Stimulated activated CD4-positive, alpha-beta T cell treated with anti-CD3 and anti-CD28 coated beads, Interleukin-12 subunit alpha, Interleukin-12 subunit beta, amount 100 ng/mL, for 48 hours (primary cell): ENCODE results near the gene NPBWR2.

Experiments
- DNase-seq, 3 donors: peaks; one replicate each; pipeline ENCODE4 v3.0.0-alpha.2; 2020; ENCODE audit warnings: low read depth in 2 of 3, low spot score in 1 of 3

NPBWR2 gene

DNA sequence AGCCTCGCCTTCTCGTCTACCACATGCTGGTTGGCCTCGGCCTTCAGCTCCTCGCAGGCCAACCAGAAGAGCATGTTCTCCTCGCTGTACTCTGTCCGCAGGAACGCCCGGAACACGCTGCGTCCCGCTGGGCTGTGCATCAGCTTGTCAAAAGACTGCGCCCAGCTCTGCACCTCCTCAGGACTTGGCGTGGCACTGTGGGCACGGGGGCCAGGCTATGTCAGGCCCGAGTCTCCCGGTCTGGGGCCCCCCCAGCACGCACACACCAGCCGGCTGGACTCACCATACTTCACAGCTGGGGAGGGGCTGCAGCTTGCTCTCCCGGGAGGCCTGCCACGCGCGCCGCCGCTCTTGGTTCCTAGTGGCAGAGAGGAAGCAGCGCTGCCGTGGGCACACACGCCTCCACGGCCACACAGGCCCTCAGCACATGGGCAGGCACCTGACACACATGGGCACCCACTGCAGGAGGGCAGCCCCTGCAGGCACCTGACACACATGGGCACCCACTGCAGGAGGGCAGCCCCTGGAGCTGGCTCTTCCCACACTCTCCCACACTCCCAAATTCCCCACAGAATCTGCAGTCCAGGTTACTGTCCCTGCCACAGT lies 33.1 kb downstream of the NPBWR2 start:
- no peak for DNase-seq

DNA sequence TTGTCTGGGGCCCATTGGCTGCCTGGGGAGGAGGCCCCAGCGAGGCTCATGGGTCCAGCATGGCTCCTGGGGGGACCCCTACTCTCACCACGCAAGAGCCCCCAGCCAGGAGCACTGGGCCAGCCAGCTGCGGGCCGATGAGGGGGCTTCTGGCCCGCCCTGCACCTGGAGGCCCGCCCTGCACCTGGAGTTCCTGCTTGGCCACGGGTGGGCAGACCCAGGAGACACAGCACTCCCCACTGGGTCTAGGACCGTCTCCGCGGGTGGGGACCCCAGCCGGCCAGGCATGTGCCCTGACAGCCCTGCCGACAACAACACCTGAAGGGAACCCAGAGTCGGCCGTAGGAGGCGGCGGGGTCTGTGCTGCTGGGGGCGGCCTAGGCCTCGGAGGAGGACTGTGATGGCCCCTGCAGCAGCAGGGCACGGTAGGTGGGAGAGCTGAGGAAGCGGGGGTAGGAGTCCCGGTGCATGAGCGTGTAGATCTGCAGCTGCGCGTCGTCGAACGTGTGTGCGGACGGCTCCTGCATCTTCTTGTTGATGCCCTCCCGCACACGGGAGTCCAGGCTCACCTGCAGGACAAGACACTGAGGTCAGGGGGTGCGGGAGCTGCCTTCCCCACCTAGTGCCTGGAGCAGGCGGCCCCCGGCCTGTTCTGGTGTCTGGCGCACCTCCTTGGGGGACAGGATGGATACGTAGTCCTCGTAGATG lies 33.7 kb downstream of the NPBWR2 start:
- DNase-seq, result no peak

DNA sequence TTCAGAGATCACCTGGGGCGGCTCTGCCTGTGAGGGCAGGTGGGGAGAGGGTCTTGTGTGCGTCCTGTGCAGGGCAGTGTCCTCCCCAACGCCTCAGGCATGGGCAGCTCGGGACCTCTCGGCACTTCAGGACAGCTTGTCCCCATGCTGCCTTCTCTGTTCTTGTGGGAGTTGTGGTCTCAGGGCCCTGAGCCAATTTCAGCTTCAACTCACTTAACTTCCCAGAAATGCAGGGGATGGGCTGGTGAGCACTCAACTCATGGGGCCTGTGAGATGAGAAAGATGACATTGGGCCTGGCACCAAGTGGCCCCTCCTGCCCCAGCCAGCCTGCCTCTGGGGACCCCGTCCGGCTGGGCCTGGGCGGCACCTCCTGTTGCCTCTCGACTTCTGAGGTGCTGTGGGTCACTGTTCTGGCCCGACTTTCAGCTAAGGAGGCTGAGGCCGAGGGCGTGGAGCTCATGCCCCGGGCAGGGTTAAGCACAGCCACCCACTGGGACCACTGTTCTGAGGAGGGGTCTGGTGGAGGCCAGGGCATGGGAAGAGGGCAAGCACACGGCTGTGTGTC lies 34.8 kb downstream of the NPBWR2 start:
- no peak for DNase-seq

DNA sequence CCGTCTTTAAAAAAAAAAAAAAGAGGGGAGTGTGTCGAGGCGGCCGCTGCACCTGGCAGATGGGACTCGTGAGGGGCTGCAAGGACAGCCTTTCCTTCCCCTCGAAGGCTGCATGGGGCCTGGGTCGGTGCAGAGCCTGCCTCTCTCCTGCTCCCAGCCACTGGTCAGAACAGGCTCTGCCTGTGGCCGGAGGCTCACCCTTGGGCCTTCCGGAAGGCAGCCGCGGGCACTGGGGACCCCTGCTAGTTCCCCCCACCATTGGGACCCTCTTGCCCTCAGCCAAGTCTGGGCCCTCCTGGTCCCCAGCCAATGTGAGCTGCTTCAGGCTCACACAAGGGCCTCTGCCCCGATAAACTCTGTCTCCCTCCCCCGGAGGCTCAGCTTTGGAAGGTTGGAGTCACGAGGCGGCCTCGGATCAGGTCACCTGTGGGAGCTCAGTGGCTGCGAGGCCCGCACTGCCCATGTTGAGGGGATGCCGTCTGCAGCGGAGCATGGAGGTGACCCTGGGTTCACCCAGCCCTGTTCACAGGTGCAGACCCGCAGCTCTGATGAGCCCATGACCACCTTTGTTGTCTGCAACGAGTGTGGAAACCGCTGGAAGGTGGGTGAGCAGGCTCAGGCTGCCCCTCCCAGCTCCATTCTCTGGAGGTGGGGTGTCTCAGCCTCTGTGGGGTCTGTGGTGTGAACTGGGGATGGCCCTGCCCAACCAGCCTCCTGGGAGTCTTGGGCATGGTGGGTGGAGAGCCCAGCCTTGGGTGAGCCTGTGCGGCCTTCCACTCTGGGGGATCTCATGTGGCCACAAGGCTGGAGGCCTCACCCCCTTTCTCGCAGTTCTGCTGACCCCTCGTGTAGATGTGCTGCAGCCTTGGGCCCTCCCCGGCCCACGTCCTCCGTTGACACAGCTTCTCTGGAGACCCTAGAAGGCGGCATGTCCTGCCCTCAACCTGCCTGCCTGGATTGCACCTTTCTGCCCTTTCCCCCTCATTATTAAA lies 35.7 kb downstream of the NPBWR2 start:
- no peak for DNase-seq

DNA sequence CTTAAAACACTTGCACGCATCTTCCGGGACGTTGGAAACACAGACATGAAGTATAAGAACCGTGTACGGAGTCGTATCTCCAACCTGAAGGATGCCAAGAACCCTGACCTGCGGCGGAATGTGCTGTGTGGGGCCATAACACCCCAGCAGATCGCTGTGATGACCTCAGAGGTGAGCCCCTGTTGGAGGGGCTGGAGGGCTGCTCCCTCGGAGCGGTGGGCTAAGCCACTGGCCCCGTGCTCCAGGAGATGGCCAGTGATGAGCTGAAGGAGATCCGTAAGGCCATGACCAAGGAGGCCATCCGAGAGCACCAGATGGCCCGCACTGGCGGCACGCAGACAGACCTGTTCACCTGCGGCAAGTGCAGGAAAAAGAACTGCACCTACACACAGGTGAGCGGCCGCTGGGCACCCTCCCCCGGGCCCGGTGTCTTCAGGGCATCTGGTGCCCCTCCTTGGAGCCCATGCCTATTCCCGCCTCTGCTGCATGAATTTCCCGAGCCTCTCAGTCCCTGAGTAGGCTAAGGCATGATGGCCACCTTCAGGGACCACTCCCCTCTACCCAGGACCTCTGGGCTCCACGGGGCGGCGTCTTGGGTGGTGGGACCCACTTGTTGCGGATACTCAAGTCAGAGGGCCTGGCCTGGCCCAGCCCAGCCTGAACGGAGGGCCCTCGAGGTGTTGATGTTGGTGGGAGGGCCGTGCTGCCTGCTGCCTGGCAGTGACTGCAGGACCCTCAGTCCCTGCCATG lies 36.9 kb downstream of the NPBWR2 start:
- DNase-seq, result no peak

DNA sequence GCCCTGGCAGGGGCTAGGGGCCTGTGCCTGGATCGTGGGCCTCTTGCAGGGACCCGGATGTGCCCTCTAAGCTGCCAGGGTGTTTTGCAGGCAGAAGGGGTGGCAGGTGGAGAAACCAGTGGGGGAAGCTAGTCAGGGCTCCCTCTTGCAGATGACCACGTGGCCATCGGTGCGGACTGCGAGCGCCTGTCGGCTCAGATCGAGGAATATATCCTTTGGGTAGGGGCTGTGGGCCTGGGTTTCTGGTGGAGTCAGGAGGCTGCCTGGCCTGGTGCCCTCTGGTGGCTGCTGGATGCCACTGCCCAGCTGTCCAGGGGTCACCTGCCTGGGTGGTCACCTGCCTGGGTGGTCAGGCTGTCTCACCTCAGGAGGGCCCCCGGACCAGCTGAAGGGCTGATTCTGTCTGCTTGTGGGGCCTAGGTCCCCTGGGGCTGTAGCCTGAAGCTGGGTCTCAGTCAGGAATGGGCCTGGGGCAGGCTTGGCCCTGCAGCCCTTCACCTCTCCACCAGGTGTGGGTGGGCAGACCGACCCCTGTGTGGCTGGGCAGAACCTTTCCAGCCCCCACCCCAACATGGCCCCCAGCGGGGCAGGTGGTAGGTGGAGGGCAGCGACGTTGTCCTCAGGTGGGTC lies 37.6 kb downstream of the NPBWR2 start:
- DNase-seq, result no peak

DNA sequence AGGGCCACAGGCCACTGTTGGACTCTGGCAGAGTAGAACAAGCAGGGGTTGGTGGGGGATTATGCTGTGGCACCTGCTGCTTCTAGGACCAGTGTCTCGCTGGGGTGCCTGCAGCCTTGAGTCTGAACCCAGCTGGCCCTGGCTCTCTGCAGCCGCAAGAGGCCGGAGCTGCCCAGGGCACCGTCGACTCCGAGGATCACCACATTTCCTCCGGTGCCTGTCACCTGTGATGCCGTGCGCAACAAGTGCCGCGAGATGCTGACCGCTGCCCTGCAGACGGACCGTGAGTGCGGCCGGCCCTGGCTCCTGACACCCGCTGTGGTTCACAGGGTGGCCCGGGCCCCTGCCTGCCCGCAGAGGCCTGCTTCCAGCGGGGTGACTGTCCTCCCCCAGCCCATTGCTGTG lies 38.2 kb downstream of the NPBWR2 start:
- DNase-seq, result no peak

DNA sequence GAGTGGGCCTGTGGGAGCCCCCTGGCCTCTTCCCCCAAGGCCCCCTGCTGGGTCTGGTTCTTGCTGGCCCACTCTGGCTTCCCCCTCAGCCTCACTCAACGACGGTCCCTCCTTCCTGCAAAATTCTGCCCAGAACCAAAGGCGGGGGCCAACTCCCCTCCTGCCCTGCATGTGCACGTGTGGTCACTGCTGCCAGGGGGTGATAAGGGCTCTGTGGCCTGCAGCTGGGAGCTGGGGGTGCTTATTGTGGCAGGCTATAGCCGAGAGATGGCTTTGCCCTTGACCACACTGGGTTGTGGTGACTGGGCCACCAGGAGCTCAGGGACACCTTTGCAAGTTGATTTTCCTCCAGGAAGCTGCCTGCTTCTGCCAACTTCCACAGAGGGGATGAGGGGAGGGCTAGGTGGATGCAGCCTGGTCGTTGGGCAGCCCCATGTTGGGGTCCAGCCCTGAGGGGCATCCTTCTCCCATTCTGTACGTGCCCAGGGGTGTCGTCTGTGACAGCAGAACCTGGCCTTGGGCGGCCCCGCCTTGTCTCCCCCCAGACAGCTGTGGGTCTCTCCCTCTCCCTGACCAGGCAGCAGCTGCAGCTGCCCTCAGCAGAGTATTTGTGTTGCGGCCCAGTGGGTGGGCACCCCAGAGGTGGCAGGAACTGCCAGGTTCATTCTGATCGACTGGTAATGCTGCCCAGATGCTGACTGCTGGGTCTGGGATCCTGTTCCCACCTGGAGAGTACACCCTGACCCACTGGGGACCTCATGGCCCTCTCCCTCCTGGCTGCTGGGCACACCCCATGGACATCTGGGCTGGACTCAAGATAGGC lies 38.8 kb downstream of the NPBWR2 start:
- no peak for DNase-seq

DNA sequence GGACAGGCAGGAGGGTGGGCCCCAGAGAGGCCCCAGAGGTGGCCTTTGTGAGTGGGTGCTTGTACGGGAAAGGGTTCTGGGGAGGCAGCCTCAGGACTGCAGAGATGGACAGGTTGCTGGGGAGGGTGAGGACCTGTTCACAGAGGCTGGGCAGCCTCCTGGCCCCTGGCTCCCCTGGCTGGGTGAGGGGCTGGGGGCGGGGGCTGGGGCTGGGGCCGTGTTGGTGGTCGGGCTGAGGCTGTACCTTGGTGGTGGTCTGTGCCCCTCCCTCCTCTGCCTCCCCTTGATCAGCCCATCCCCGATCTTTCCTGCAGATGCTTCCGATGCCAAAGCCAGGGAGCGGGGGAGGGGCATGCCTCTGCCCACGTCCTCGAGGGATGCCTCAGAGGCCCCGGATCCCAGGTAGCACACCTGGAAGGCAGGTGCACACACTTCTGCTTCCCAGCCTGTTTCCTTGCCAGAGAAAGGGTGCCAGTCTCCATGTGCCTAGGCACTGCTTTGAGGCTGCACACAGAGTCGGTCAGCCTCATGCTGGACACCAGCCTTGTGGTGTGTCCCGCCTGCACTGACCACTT lies 39.5 kb downstream of the NPBWR2 start:
- no peak for DNase-seq

DNA sequence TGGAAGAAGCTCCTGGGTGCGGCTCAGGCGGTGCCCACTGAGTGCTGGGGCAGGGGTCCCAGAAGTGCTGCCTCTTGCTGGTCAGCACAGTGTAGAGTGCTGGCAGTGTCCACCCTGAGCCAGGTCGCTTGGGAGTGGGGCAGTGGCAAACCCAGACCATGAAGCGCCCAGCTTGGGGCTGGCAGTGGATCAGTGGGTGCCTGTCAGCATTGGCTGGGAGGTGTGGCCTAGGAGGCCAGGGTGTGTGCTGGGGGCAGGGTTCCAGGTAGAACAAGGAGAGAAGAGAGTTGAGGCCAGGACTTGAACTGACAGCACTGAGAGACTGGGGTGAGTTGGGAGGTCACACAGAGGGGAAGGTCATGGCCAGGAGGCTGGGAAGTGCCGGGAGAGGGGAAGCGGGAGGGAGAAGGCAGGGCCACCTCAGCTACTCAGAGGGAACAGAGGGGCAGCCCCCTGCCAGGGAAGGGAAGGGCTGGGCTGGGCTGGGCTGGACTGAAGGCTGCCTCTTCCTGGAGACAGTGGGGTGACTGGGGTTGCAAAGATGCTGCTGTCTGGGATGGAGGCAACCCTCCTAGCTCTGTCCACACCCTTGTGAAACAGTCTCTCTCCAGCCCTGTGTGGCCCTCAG lies 40.2 kb downstream of the NPBWR2 start:
- DNase-seq, result no peak

DNA sequence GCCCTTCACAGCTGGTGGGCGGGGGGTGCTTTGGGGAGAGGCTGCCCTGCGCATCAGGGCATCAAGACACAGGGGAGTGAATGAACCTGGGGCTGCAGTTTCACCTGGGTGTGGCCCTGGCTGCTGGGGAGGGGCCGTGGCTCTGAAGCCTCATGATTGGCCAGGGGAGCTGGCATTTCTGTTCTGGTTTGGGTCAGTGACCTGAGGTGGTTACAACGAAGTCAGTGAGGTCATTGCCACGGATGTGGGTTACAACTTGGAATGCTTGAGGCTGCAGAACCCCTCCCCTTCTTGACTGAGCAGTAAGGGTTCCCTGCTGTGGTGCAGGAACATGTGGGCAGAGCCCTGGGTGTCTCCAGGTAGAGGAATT lies 41.4 kb downstream of the NPBWR2 start:
- DNase-seq, result peak; percentile 51 to 61 (median 56)

DNA sequence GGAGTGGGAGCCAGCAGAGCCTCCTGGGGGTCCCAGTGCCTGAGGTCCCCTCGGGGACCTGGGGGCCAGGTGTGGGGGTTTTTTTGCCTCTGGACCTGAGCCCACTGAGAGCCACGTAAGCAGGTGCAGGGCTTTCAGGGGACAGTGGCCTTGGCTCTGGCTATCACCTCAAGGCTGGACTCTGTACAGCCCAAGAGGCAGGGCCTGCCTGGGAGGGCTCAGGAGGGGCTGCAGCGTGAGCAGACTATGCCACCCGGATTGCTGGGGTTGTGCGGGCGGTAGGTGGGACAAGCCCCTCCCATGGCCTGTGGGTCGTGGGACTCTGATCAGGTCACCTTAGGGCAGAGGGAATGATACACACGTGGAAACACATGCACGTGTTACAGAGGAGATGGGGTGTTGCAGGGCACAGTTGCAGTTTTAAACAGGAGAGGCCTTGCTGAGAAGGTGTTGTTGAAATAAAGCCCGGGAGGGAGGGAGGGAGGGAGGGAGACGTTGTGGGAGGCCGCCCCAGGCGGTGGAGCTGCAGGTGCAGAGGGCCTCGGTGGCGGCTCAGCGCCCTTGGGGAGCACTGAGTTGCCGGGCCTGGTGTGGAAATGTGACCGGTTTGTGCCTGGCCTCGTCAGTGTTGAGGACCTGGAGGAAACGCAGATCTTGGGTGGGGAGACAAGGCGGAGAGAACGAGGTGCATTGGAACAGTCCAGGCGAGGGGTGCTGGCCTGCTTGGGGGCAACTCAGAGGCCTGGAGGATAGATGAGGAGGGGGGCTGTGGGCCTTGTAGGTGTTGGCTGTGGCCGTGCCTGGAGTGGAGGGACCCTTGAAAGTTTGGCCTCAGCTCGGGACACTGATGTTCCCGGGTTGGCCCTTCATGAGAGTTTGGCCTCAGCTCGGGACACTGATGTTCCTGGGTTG lies 42.0 kb downstream of the NPBWR2 start:
- no peak for DNase-seq

DNA sequence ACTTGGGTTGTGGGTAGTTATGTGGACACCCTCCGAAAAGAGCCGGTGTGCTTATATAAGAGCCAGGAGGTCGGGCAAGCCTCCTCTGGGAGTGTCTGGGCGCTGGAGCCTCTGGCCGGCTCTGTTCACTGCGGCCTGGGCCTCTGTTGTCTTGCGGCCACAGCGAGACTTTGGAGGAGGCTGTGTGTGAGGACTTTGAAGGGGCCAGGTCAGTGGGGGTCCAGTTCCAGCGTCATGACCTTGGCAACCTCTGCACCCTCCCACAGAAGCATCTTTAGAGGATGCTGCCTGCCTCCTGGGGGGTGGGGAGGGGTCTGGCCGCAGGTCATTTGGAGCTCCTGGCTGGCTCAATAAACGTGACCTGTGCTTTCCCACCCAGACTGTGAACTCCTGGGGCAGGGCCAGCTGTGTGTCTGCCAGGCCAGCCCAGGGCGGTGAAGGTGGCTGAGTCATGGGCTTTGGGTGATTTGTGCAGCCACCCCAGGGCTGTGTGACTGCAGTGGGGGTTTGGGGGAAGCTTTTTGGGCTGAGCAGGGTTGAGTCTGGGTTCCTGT lies 43.1 kb downstream of the NPBWR2 start:
- no peak for DNase-seq

DNA sequence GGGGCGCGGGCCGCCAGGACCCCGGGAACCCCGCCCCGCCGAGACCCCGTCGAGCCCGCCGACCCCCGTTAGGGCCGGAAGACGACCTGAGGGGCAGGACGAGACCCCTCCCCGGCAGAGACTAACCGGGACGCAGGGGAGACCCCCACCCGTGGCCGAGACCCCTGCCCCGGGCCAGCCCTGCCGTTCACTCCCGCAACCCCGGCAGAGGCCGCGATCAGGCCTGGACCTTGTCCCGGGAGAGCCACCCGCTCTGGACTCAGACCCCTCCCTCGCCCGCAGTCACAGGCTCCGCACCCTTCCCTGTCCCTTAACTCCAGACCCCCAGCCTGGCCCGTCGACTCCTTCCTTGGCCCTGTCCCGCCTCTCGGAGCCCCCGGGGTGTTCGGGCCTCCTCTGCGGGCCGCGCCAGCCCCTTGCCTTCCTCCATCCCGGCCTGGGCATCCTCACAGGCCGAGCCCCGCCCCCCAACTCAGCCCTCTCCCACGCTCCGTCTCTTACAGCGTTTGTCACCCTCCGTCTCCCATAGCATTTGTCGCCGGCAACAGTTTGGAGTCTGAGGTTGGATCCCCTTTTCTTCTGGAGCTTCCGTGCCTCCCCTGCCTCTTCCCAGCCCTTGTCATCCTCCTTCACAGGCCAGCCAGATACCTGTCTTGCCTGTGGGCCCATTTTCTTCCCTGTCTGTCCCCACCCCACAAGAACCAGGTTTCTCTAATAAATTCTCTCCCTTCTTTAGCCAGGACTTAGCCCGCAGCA lies 43.8 kb downstream of the NPBWR2 start:
- DNase-seq, result no peak

DNA sequence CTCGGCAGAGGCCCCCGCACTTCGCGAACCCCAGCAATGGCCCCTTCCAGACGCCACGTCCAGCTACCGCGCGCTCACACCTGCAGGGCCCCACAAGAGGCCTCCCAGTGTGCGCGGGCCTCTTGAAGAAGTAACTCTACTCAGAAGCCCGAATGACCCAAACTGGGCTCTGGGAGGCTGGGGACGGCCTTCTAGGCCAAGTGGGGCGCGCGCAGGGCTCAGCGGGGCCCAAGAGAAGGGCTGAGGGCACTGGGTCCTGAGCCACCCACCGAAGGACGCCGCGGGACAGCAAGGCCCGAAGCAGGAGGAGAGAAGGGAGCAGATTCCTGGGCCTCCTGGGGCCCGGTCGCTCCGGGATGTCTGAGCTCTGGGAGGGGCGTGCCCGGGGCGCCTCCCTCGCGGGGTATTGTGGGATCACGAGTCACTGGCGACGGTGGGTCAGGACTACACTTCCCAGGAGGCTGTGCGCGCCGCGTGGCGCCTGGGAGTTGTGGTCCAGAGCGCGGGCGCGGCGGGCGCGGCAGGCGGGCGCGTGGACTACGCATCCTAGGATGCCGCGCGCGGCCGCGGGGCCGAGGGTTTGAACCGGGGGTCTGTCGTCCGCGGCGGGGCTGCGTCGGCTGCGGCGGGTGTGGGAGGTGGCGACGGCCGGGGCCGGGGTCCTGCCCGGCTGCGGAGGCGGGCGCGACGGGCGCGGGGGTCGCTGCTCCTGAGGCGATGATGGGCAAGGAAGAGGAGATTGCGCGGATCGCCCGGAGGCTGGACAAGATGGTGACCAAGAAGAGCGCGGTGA lies 44.6 kb downstream of the NPBWR2 start, which contains the start of gene TCEA2:
TCEA2 (plus strand) TSS at position 603 of the 793 bp plus-strand sequence; CDS start at position 718, 115 bp downstream.
- peak; percentile 89 to 94 (median 94) for DNase-seq

DNA sequence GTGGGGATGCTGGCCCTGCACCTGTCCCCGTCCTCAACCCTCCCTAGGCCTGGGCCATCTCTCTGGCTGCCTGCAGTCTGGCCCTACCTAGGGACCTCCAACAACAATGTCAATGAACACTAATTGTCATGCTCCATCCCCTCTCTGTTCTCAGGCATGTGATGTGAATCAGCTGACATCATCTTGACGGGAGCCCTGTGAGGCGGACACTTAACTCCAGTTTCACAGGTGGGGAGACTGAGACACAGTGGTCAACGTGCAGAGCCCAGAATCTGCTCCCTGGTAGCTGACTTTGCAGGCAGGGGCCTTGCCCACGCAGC lies 45.1 kb downstream of the NPBWR2 start:
- DNase-seq, result no peak
